COLO668 (cell line): ENCODE measurements around the gene SLC10A1.

Experiments
- DNase-seq: peaks from one replicate; lab custom pipeline; 2025; ENCODE audit not compliant: unreplicated experiment; lab: John Stamatoyannopoulos, UW

SLC10A1 gene

GRCh38 chr14:69808919-69809808, 12.1 kb upstream of the SLC10A1 start:
- DNase-seq: no peak

DNA sequence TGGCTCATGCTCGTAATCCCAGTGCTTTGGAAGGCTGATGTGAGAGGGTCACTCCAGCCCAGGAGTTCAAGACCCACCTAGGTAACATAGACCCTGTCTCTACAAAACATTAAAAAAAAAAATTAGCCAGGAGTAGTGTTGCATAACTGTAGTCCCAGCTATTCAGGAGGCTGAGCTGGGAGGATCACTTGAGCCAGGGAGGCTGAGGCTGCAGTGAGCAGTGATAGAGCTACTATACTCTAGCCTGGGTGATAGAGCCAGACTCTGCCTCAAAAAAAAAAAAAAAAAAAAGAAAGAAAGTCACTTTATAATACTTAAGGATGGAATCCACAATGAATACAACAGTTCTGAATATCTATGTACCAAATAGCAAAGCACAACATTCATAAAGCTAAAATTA, 10.2 kb upstream of the SLC10A1 start:
- DNase-seq: no peak

DNA sequence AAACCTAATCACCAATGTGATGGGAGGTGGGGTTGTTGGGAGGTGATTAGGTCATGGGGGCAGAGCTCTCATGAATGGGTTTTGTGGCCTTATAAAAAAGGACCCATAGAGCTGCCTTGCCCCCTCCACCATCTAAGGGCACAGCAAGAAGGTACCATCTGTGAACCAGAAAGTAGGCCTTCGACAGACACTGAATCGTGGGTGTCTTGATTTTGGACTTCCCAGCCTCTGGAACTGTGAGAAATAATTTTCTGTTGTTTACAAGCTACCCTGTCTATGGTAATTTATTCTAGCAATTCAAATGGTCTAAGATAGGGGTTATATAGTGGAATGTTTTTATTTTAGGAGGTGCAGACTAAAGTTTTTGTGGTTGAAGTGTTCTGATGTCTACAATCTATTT, 7.9 kb upstream of the SLC10A1 start:
- no peak for DNase-seq

- DNase-seq: no peak
Observed at GRCh38 chr14:69803753-69804152, 6.7 kb upstream of the SLC10A1 start.

GRCh38 chr14:69798339-69798735, 1.3 kb upstream of the SLC10A1 start:
- no peak for DNase-seq

- no peak for DNase-seq
Observed at GRCh38 chr14:69797573-69798338, 715 bp upstream of the SLC10A1 start.

- DNase-seq: no peak
Observed at GRCh38 chr14:69795691-69796090, 1.4 kb downstream of the SLC10A1 start.

DNA sequence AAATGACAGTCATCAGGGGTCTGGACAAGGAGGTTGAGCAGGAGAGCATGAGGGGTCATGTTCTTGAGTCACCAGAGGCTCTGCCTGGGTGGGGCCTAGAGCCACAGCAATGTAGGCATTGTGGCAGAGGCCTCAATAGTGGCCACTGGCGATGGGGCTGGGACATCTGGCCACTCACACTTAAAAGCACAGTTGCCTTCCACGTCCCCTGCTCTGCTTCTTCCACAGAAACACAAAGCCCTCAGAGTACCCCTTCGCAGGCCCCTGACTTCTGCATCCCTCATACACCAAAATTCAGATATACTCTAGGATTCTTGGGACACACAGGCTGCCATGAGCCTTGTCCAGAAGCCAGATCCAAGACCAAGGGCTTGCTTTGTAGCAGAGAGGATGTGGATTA, 2.2 kb downstream of the SLC10A1 start:
- DNase-seq: no peak

DNA sequence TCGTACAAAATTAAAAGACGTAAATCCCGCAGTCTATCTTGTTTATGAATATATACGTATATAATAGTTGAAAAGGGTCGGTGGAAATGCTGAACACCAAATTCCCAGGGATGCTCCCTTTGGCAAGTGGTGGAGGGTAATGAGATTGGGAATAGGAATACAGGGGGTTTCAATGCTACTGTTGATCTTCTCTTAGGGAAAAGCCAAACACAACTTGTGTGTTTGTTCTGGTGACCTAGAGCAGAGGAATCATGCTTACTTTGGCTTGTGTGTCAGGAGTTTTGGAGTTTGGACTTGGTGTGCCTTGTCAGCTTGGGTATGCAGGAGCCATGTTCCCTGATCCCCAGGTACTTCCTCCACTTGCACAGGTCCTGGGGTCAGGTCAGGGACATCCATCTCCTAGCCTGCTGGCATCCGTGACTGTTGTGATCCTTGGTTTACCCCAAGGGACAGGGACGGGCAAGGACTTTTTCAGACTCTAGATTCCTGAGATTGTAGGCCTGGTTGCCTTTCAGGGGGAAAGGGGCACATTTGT, 4.1 kb downstream of the SLC10A1 start:
- no peak for DNase-seq

- no peak for DNase-seq
Observed at GRCh38 chr14:69789118-69789640, 7.9 kb downstream of the SLC10A1 start.

- no peak for DNase-seq
Observed at GRCh38 chr14:69786603-69787002, 10.4 kb downstream of the SLC10A1 start.

- DNase-seq: no peak
Observed at GRCh38 chr14:69784942-69785341, 12.1 kb downstream of the SLC10A1 start.

GRCh38 chr14:69780952-69781351, 16.1 kb downstream of the SLC10A1 start:
- no peak for DNase-seq

DNA sequence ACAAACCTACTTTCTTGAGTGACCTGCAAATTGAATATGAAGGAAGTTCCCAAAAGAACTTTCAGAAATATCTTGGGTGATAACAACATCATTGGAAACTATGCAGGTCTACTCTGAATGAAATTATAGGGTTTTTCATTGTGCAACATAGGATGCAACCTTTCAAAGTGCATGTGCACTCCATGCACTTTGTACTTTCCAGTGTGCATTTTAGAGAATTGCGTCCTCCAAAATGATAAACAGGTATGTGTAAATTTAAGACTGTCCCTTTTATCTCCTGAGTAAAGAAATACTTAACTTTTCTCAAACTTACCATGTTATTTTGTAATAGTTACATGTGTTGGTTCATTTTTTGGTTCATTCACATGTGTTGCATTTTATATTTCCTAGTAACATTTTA, 16.9 kb downstream of the SLC10A1 start:
- DNase-seq: no peak

DNA sequence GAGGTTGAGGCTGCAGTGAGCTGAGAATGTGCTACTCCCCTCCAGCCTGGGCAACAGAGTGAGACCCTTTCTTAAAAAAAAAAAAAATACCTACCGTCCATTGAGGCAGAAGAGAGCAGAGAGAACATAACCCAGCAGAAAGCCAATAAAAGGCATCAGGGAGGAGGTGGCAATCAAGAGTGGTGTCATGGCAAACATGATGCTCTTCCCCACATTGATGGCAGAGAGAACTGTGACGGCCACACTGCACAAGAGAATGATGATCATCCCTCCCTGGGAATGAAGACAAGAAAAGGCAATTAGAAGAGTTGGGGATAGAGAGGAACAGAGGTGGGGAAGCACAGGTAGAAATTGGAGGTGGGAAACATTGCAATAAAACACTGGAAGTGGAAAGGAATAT, 18.0 kb downstream of the SLC10A1 start:
- DNase-seq: no peak

DNA sequence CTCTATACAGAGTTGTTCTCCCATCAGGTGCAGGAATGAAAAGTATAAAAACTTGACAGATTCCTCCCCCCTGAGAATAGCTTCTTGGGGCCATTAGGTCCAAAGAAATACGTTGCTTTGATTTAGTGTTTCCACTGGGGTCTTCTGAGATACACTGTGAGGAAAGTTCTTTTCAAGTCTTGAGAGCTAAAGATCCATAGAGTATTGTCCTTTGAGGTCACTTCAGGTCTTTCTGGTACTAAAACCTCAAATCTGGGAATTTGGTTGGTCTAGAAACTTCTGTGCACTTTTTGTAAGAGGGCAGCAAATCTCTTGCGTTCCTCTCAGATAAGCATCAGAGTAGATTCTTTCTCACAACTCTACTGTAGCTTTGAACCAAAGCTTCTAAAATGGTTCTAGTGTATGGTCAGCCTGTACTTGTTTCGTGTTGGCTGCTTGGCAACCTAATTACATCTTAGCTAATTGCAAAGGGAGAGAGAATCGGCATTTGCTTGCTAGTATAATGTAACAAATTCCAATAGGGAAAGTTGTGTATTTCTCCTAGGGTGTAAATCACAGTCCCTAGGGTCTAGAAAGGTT, 20.1 kb downstream of the SLC10A1 start:
- DNase-seq: no peak

- no peak for DNase-seq
Observed at GRCh38 chr14:69775012-69775411, 22.0 kb downstream of the SLC10A1 start.

GRCh38 chr14:69773571-69774276, 23.3 kb downstream of the SLC10A1 start:
- DNase-seq: no peak

GRCh38 chr14:69772082-69773017, 24.7 kb downstream of the SLC10A1 start:
- no peak for DNase-seq

- DNase-seq: no peak
Observed at GRCh38 chr14:69771136-69771535, 25.9 kb downstream of the SLC10A1 start.
